GM12801 (cell line): Measurements from ENCODE around the gene DNHD1.

Source experiments
- CTCF ChIP-seq: IDR thresholded peaks from one replicate; pipeline ENCODE4 v1.5.1; 2011; ENCODE audit warnings: control low read depth; ENCODE audit not compliant: insufficient read length; ENCODE audit errors: extremely low read depth

DNHD1 gene

GRCh38 chr11:6616596-6617250 lies 119.6 kb downstream of the DNHD1 start:
- no peak for TF ChIP-seq CTCF

GRCh38 chr11:6617315-6617781 lies 120.3 kb downstream of the DNHD1 start:
- no peak for TF ChIP-seq CTCF

GRCh38 chr11:6618117-6619003 lies 121.3 kb downstream of the DNHD1 start:
- no peak for TF ChIP-seq CTCF

GRCh38 chr11:6619004-6619745 lies 122.1 kb downstream of the DNHD1 start, which contains the start of gene TPP1:
TPP1 (minus strand) TSS chr11:6619422; CDS start chr11:6619400, 22 bp downstream.
- no peak for TF ChIP-seq CTCF

- TF ChIP-seq CTCF, result no peak
Measured at GRCh38 chr11:6620636-6621035, 123.6 kb downstream of the DNHD1 start.
